ENCODE results near the gene CARD14. TPM values are rescaled to one million over a fixed set of nuclear protein-coding genes. Genes with fewer than 3 reads are reported as not detected.

The CARD14 gene
- total and polyA plus RNA-seq, 2 of the 13 experiments (the other 11 are each of a cell fraction or from before 2014, with no cell fraction given) = 0.11 TPM; not detected in 1

GRCh38 chr17:80187515-80187941 is 17.7 kb downstream of the CARD14 start (continued):
- peak; percentile 27; the same call in 1 of the 2 replicates for TF ChIP-seq THAP7 (CRISPR knock-in tag; IDR thresholded peaks at IDR 0.05)
- TF ChIP-seq ZNF589 (CRISPR knock-in tag; conservative IDR thresholded peaks at IDR 0.05) = no peak
- TF ChIP-seq ZNF850 (CRISPR knock-in tag; conservative IDR thresholded peaks at IDR 0.05) = no peak
- no peak for TF ChIP-seq SALL1 (CRISPR knock-in tag; IDR thresholded peaks at IDR 0.05)
- TF ChIP-seq ZNF17 (CRISPR knock-in tag; IDR thresholded peaks at IDR 0.05) = no peak
- TF ChIP-seq NR2C2 (CRISPR knock-in tag; IDR thresholded peaks at IDR 0.05; ENCODE audit: borderline replicate concordance) = no peak
- no peak for TF ChIP-seq E2F2 (CRISPR knock-in tag; IDR thresholded peaks at IDR 0.05; ENCODE audit: borderline replicate concordance)
- TF ChIP-seq ZNF839 (CRISPR knock-in tag; IDR thresholded peaks at IDR 0.05; ENCODE audit: borderline replicate concordance) = no peak
- peak; percentile 44 for TF ChIP-seq ZNF687 (CRISPR knock-in tag; IDR thresholded peaks at IDR 0.05)
- TF ChIP-seq ARID3A (IDR thresholded peaks at IDR 0.05; ENCODE audit: low read depth, low read length) = no peak
- no peak for TF ChIP-seq USF2 (IDR thresholded peaks at IDR 0.05; ENCODE audit: low read depth, low read length)
- TF ChIP-seq USF2 (CRISPR knock-in tag; IDR thresholded peaks at IDR 0.05; ENCODE audit: borderline replicate concordance) = no peak
- TF ChIP-seq GZF1 (CRISPR knock-in tag; IDR thresholded peaks at IDR 0.05) = no peak
- no peak for TF ChIP-seq CC2D1A (CRISPR knock-in tag; IDR thresholded peaks at IDR 0.05)
- TF ChIP-seq TFAP4 (IDR thresholded peaks at IDR 0.05; ENCODE audit: borderline replicate concordance, low read depth) = no peak
- peak; percentile 45; the same call in 1 of the 2 replicates for TF ChIP-seq SAP130 (CRISPR knock-in tag; IDR thresholded peaks at IDR 0.05; ENCODE audit: low read depth)
- no peak for TF ChIP-seq PITX1 (CRISPR knock-in tag; IDR thresholded peaks at IDR 0.05)
- no peak for TF ChIP-seq RFX1 (IDR thresholded peaks at IDR 0.05)
- no peak for TF ChIP-seq U2AF1 (optimal IDR thresholded peaks at IDR 0.05; ENCODE audit: low read depth, low read length)
- no peak for TF ChIP-seq TAF1 (CRISPR knock-in tag; IDR thresholded peaks at IDR 0.05)
- TF ChIP-seq THAP11 (CRISPR knock-in tag; IDR thresholded peaks at IDR 0.05) = no peak
